MCF 10A (cell line): Measurements from ENCODE around the gene PRUNE2. TPM values are rescaled to one million over a fixed set of nuclear protein-coding genes. Genes with fewer than 3 reads are reported as not detected.

Experiments
- BruUV-seq: library from RNA; stranded (reverse); fragments of 400-500 nt; replicated peaks from 2 replicates; lab custom pipeline; 2021; lab: Mats Ljungman, UMichigan
- CTCF ChIA-PET: fragments of 300-600 bp; sonication (Branson Sonifier 250); formaldehyde crosslinking; extraction: SDS; loops from one replicate; lab custom pipeline; 2021; ENCODE audit warnings: antibody characterized with exemption, inconsistent platforms; lab: Yijun Ruan, JAX
- POLR2A ChIA-PET: fragments of 300-600, 350-650 bp; sonication (Branson Sonifier 250); formaldehyde crosslinking; extraction: SDS; loops from one replicate; lab custom pipeline; 2020; ENCODE audit warnings: antibody characterized with exemption, inconsistent platforms; lab: Yijun Ruan, JAX
- DNase-seq: peaks from one replicate; pipeline ENCODE4 v3.0.0-alpha.2; 2018; ENCODE audit not compliant: unreplicated experiment
- H3K27ac Mint-ChIP-seq: one replicate; pipeline ENCODE4 v1.8.0; 2022; ENCODE audit warnings: mild to moderate bottlenecking, low read depth, mixed read lengths; ENCODE audit not compliant: unreplicated experiment
- H3K27me3 Mint-ChIP-seq: one replicate; pipeline ENCODE4 v1.8.0; 2022; ENCODE audit warnings: mixed read lengths; ENCODE audit not compliant: insufficient read depth, unreplicated experiment
- H3K36me3 Mint-ChIP-seq: one replicate; pipeline ENCODE4 v1.8.0; 2022; ENCODE audit warnings: mild to moderate bottlenecking, moderate library complexity, mixed read lengths; ENCODE audit not compliant: insufficient read depth, unreplicated experiment
- H3K4me1 Mint-ChIP-seq: one replicate; pipeline ENCODE4 v1.8.0; 2022; ENCODE audit warnings: mixed read lengths; ENCODE audit not compliant: insufficient read depth, unreplicated experiment
- H3K4me3 Mint-ChIP-seq: one replicate; pipeline ENCODE4 v1.8.0; 2022; ENCODE audit warnings: mild to moderate bottlenecking, moderate library complexity, mixed read lengths; ENCODE audit not compliant: unreplicated experiment
- H3K9me3 Mint-ChIP-seq: one replicate; pipeline ENCODE4 v1.8.0; 2022; ENCODE audit warnings: mixed read lengths; ENCODE audit not compliant: unreplicated experiment
- intact Hi-C: fragments of 100-400 bp; cut with micrococcal nuclease; formaldehyde crosslinking; loops from 2 replicates; pipeline ENCODE4 v1.14.1; 2022
- total RNA-seq: library from RNA; stranded (reverse); gene quantifications from 2 replicates; pipeline ENCODE4 v1.2.3, GENCODE V29; 2022
- TF ChIP-seq, protein P1 (sequence below): fragments of 200-600 bp; IDR thresholded peaks from one replicate; pipeline ENCODE4 v1.8.0; 2022; ENCODE audit warnings: antibody characterized with exemption, mild to moderate bottlenecking; ENCODE audit not compliant: unreplicated experiment

PRUNE2 gene
- total RNA-seq, 1 experiment from 2014 or later, result 0.63 TPM

DNA sequence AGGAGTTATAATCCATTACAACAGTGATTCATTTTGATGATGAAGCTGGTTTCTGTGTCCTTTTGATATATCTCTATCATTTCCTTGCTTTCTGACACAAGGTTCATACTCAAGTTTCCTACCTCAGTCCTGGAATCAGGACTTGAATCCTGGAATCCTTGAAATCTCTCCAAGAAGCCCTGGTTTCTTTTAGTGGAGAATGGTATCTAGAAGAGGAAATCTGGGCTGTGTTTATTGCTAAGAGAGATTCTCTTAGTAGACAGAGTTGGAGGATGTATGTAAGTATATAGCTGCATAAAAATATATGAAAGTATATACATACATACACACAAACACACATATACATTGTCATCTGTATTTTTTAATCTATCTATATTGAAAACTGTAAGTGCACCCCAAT, 332.5 kb downstream of the PRUNE2 start:
- no TSS peak for BruUV-seq
- Mint-ChIP-seq H3K36me3 (peaks cover 6% of the 10 kb centered on the region), H3K27ac (no peak overlapping the region), H3K4me3 (no peak overlapping the region), H3K27me3 (no peaks in the 10 kb centered on the region), H3K9me3 (peaks cover 10% of the 10 kb centered on the region), H3K4me1 (peaks cover 23% of the 10 kb centered on the region)
- ChIA-PET CTCF (no interaction called here), POLR2A (interaction anchor here (0.8 kb wide), 1 partner anchor 11 kb away, joined by 3 read pairs; no protein-coding TSS in a partner anchor)
- TF ChIP-seq, protein P1, sequence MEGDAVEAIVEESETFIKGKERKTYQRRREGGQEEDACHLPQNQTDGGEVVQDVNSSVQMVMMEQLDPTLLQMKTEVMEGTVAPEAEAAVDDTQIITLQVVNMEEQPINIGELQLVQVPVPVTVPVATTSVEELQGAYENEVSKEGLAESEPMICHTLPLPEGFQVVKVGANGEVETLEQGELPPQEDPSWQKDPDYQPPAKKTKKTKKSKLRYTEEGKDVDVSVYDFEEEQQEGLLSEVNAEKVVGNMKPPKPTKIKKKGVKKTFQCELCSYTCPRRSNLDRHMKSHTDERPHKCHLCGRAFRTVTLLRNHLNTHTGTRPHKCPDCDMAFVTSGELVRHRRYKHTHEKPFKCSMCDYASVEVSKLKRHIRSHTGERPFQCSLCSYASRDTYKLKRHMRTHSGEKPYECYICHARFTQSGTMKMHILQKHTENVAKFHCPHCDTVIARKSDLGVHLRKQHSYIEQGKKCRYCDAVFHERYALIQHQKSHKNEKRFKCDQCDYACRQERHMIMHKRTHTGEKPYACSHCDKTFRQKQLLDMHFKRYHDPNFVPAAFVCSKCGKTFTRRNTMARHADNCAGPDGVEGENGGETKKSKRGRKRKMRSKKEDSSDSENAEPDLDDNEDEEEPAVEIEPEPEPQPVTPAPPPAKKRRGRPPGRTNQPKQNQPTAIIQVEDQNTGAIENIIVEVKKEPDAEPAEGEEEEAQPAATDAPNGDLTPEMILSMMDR, result no peak
- no peak for DNase-seq
- intact Hi-C loops, result no loop called here

DNA sequence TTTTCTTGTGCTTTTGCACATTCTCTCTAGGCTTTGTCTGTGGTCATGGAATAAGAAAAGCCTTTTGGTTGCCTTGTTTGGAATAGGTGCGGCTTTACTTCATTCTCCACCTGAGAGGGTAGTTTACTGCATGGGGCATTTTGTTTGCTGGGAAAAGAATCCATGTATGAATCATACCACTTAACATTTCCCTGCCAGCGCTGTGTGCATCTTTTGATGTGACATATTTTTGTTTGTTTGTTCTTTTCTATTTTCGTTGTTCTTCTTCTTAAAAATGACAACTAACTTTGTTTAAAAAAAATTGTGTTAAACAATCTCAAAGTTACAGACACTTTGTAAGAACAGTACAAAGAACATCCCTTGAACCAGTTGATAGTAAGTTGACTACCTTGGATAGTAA, 333.8 kb downstream of the PRUNE2 start:
- Mint-ChIP-seq H3K36me3 (peaks cover 6% of the 10 kb centered on the region), H3K27me3 (no peaks in the 10 kb centered on the region), H3K4me1 (peaks cover 18% of the 10 kb centered on the region), H3K9me3 (peaks cover 13% of the 10 kb centered on the region), H3K27ac (no peak overlapping the region), H3K4me3 (peak overlapping the region; percentile 53)
- TF ChIP-seq, protein P1, result no peak
- intact Hi-C loops, result no loop called here
- DNase-seq, result no peak
- ChIA-PET POLR2A (interaction anchor here (0.9 to 1.1 kb wide), 2 partner anchors 10 to 20 kb away, joined by 3 to 4 read pairs; no protein-coding TSS in a partner anchor), CTCF (interaction anchor here (0.6 kb wide), 1 partner anchor 9 kb away, joined by 4 read pairs; no protein-coding TSS in a partner anchor)
- no TSS peak for BruUV-seq

DNA sequence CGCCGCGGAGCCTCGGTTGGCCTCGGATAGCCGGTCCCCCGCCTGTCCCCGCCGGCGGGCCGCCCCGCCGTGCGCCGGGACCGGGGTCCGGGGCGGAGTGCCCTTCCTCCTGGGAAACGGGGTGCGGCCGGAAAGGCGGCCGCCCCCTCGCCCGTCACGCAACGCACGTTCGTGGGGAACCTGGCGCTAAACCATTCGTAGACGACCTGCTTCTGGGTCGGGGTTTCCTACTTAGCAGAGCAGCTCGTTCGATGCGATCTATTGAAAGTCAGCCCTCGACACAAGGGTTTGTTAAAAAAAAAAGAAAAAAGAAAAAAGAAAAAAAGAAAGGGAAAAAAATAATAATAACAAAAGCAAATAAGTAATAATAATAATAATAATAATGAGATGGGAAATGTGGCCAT, 334.2 kb downstream of the PRUNE2 start:
- Mint-ChIP-seq H3K4me1 (peaks cover 17% of the 10 kb centered on the region), H3K4me3 (peak overlapping the region; percentile 53), H3K27me3 (no peaks in the 10 kb centered on the region), H3K36me3 (peaks cover 6% of the 10 kb centered on the region), H3K9me3 (peaks cover 13% of the 10 kb centered on the region), H3K27ac (no peak overlapping the region)
- no TSS peak for BruUV-seq
- intact Hi-C loops, result no loop called here
- POLR2A ChIA-PET, result interaction anchor here (0.7 to 1.1 kb wide), 3 partner anchors 9 to 42 kb away, joined by 3 to 4 read pairs (median 3); no protein-coding TSS in a partner anchor
- DNase-seq, result no peak
- TF ChIP-seq, protein P1, result no peak
- CTCF ChIA-PET, result interaction anchor here (0.6 kb wide), 1 partner anchor 8 kb away, joined by 4 read pairs; no protein-coding TSS in a partner anchor

DNA sequence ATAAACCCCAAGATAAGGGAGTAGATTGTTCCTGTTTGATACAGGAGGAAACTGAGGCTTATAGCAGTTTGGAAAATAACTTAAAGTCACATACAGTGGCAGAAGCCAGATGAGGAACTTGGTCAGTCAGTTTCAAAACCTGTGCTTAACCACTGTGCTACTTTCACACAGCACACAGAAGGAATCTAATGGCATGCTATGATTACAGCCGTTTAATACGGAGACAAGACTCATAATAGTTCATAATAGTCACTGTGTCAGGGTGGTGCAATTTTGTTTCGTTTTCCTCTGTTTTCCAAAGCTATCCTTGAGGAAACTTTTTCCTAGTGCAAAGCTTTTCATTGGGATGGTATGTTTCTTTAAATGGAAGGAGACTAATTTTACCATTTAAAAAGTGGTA, 334.6 kb downstream of the PRUNE2 start:
- intact Hi-C loops, result no loop called here
- peaks cover 13% of the 10 kb centered on the region for H3K9me3 Mint-ChIP-seq
- no TSS peak for BruUV-seq
- H3K27ac Mint-ChIP-seq, result no peak overlapping the region
- no peak for DNase-seq
- TF ChIP-seq, protein P1, result no peak
- peaks cover 15% of the 10 kb centered on the region for H3K4me1 Mint-ChIP-seq
- ChIA-PET POLR2A (interaction anchor here (0.7 to 1.1 kb wide), 3 partner anchors 9 to 41 kb away, joined by 3 to 4 read pairs (median 3); no protein-coding TSS in a partner anchor), CTCF (no interaction called here)
- no peaks in the 10 kb centered on the region for H3K27me3 Mint-ChIP-seq
- H3K36me3 Mint-ChIP-seq, result peaks cover 6% of the 10 kb centered on the region
- H3K4me3 Mint-ChIP-seq, result peak overlapping the region; percentile 53
